Measurements from ENCODE around the gene RASL12. TPM values are rescaled to one million over a fixed set of nuclear protein-coding genes. Genes with fewer than 3 reads are reported as not detected.

Gene RASL12
- total and polyA plus RNA-seq, 11 donors, result 8.3 to 35.0 (median 13.3) TPM

- H3K4me3 ChIP-seq, result no peak overlapping the region
- no peak for DNase-seq
- ATAC-seq, result no peak
- H3K36me3 ChIP-seq, result peaks cover 0 to 35% (median 9%) of the 10 kb centered on the region in 9 donors
- no peaks in the 10 kb centered on the region for H3K27me3 ChIP-seq
- peaks cover 0 to 3% (median 0%) of the 10 kb centered on the region in 12 donors for H3K9me3 ChIP-seq
- peaks cover 3 to 58% (median 26%) of the 10 kb centered on the region in 12 donors for H3K4me1 ChIP-seq
- H3K27ac ChIP-seq, result peak overlapping the region in 1 of 12 donors; percentile 30
- WGBS, 4 donors, result 89 to 92% (median 90%) methylated on average over 8 of the region's 8 CpGs
- TF ChIP-seq, protein P1, sequence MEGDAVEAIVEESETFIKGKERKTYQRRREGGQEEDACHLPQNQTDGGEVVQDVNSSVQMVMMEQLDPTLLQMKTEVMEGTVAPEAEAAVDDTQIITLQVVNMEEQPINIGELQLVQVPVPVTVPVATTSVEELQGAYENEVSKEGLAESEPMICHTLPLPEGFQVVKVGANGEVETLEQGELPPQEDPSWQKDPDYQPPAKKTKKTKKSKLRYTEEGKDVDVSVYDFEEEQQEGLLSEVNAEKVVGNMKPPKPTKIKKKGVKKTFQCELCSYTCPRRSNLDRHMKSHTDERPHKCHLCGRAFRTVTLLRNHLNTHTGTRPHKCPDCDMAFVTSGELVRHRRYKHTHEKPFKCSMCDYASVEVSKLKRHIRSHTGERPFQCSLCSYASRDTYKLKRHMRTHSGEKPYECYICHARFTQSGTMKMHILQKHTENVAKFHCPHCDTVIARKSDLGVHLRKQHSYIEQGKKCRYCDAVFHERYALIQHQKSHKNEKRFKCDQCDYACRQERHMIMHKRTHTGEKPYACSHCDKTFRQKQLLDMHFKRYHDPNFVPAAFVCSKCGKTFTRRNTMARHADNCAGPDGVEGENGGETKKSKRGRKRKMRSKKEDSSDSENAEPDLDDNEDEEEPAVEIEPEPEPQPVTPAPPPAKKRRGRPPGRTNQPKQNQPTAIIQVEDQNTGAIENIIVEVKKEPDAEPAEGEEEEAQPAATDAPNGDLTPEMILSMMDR (IDR thresholded peaks at IDR 0.05), result no peak
- TF ChIP-seq POLR2A (IDR thresholded peaks at IDR 0.05), result no peak
- intact Hi-C loops (cut with DNase I), result loop anchor here in 2 of 10 donors (10.0 kb wide), 2 partner anchors 217 to 237 kb away; partner anchors contain the start of gene RNU5A-1 (in 1 of the 2)
Measured at GRCh38 chr15:65057549-65057940, 10.2 kb downstream of the RASL12 start.

GRCh38 chr15:65056868-65057548 is 10.8 kb downstream of the RASL12 start:
- TF ChIP-seq POLR2A (IDR thresholded peaks at IDR 0.05), result no peak
- TF ChIP-seq, protein P1 (IDR thresholded peaks at IDR 0.05), result no peak
- Histone ChIP-seq H3K27me3 (no peaks in the 10 kb centered on the region), H3K9me3 (peaks cover 0 to 3% (median 0%) of the 10 kb centered on the region in 12 donors), H3K36me3 (peaks cover 0 to 35% (median 9%) of the 10 kb centered on the region in 9 donors), H3K4me1 (peaks cover 3 to 53% (median 26%) of the 10 kb centered on the region in 12 donors), H3K4me3 (no peak overlapping the region), H3K27ac (peak overlapping the region in 1 of 12 donors; percentile 30)
- WGBS, 4 donors, result 81 to 85% (median 83%) methylated on average over 8 of the region's 8 CpGs
- ATAC-seq (no peak), DNase-seq (peak in 1 of 5 donors; percentile 55)
- intact Hi-C loops (cut with DNase I), result loop anchor here in 2 of 10 donors (10.0 kb wide), 2 partner anchors 218 to 238 kb away; partner anchors contain the start of gene RNU5A-1 (in 1 of the 2)

- Histone ChIP-seq H3K27ac (peak overlapping the region in 5 of 12 donors; percentile 8 to 61 (median 16)), H3K27me3 (no peaks in the 10 kb centered on the region), H3K9me3 (peaks cover 0 to 3% (median 0%) of the 10 kb centered on the region in 12 donors), H3K36me3 (peaks cover 0 to 35% (median 9%) of the 10 kb centered on the region in 9 donors), H3K4me3 (no peak overlapping the region), H3K4me1 (peaks cover 3 to 44% (median 25%) of the 10 kb centered on the region in 12 donors)
- ATAC-seq (no peak), DNase-seq (peak in 1 of 5 donors; percentile 31)
- intact Hi-C loops (cut with DNase I), result loop anchor here in 2 of 10 donors (10.0 kb wide), 2 partner anchors 219 to 239 kb away; partner anchors contain the start of gene RNU5A-1 (in 1 of the 2)
- WGBS, 4 donors, result 79 to 85% (median 83%) methylated on average over 9 of the region's 9 CpGs
- no peak for TF ChIP-seq POLR2A (IDR thresholded peaks at IDR 0.05)
- TF ChIP-seq, protein P1 (IDR thresholded peaks at IDR 0.05), result no peak
Measured at GRCh38 chr15:65056106-65056505, 11.7 kb downstream of the RASL12 start.
